Measurements from ENCODE around the gene GLI1. TPM values are rescaled to one million over a fixed set of nuclear protein-coding genes. Genes with fewer than 3 reads are reported as not detected.
"Not testable (repeated sequence)": the region's sequence is repeated elsewhere in the genome, so short reads cannot be mapped to it uniquely, and the experiment has no call there.

The GLI1 gene
- 1 to 10 TPM in 2 of 4 donors, under 1 TPM in 1, not detected in 1; 0.51 to 2.9 (median 2.0) TPM for total RNA-seq

DNA sequence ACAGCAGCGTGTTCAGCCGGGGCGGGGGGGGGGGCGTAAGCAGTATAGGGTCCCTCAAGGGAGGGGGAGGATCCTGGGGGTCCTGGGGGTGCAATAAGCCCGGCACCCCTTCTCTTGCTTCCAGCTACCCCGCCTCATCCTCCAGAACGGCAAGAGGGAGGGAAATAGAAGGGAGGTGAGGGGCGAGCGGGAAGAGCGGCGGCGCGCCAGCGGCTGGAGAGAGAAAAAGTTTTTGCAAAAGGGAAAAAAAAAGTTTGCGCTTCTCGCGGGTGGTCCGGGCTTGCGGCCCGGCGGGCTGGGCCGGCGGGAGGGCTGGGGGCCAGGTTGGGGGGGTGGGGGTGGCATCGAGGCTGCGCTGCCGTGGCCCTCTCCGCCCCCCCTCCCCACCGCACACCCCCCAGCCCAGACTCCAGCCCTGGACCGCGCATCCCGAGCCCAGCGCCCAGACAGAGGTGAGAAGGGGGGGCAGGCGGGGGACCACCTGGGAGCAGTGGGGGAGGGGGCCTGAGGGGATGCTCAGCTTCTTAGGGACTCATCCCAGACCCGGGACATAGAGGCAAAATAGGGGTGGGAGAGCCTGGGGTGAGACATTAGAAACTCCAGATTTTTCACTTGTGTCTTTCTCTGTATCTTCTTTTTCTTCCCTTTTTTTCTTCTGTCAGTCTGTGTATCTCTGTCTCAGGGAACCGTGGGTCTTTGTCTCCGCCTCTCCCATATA lies at the start of gene GLI1:
Gene GLI1 (plus strand): TSS at position 36 of the 718 bp plus-strand sequence. CDS start 3,907 bp downstream, outside the sequence.
- Histone ChIP-seq H3K27me3 (no peaks in the 10 kb centered on the region), H3K27ac (peak within 1 kb of the TSS; percentile 28), H3K9me3 (no peaks in the 10 kb centered on the region), H3K4me1 (peaks cover 51% of the 10 kb centered on the region), H3K4me3 (peak within 1 kb of the TSS; percentile 75), H3K36me3 (no peaks in the 10 kb centered on the region)
- WGBS: under 1% methylated on average over 33 of the region's 36 CpGs
- no peak for DNase-seq (ENCODE audit: low spot score in 2 of 2)
- TF ChIP-seq, protein P1, sequence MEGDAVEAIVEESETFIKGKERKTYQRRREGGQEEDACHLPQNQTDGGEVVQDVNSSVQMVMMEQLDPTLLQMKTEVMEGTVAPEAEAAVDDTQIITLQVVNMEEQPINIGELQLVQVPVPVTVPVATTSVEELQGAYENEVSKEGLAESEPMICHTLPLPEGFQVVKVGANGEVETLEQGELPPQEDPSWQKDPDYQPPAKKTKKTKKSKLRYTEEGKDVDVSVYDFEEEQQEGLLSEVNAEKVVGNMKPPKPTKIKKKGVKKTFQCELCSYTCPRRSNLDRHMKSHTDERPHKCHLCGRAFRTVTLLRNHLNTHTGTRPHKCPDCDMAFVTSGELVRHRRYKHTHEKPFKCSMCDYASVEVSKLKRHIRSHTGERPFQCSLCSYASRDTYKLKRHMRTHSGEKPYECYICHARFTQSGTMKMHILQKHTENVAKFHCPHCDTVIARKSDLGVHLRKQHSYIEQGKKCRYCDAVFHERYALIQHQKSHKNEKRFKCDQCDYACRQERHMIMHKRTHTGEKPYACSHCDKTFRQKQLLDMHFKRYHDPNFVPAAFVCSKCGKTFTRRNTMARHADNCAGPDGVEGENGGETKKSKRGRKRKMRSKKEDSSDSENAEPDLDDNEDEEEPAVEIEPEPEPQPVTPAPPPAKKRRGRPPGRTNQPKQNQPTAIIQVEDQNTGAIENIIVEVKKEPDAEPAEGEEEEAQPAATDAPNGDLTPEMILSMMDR (IDR thresholded peaks at IDR 0.05): no peak
- TF ChIP-seq POLR2A (IDR thresholded peaks at IDR 0.05): no peak
- no peak for TF ChIP-seq POLR2AphosphoS5 (IDR thresholded peaks at IDR 0.05)
- TF ChIP-seq EP300 (IDR thresholded peaks at IDR 0.05): no peak

DNA sequence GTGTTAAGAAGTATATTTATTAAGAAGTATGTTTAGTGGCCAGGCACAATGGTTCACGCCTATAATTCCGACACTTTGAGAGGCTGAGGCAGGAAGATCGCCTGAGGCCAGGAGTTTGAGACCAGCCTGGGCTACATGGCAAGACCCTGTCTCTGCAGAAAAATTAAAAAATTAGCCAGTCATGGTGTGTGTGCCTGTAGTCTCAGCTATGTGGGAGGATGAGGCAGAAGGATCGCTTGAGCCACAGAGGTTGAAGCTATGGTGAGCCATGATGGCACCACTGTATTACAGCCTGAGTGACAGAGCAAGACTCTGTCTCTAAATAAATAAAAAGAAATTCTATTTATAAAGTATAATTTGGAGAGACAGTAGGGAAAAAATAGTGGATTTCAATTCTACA lies 49.1 kb upstream of the GLI1 start:
- DNase-seq (ENCODE audit: low spot score in 2 of 2): no peak
- H3K4me1 ChIP-seq: no peaks in the 10 kb centered on the region
- no peak overlapping the region for H3K4me3 ChIP-seq
- no peaks in the 10 kb centered on the region for H3K9me3 ChIP-seq
- no peak overlapping the region for H3K27ac ChIP-seq
- 95% methylated on average over 4 of the region's 4 CpGs for WGBS
- TF ChIP-seq EP300 (IDR thresholded peaks at IDR 0.05) (no peak), POLR2AphosphoS5 (IDR thresholded peaks at IDR 0.05) (no peak), POLR2A (IDR thresholded peaks at IDR 0.05) (no peak)
- TF ChIP-seq, protein P1 (IDR thresholded peaks at IDR 0.05): no peak
- no peaks in the 10 kb centered on the region for H3K36me3 ChIP-seq
- H3K27me3 ChIP-seq: no peaks in the 10 kb centered on the region

DNA sequence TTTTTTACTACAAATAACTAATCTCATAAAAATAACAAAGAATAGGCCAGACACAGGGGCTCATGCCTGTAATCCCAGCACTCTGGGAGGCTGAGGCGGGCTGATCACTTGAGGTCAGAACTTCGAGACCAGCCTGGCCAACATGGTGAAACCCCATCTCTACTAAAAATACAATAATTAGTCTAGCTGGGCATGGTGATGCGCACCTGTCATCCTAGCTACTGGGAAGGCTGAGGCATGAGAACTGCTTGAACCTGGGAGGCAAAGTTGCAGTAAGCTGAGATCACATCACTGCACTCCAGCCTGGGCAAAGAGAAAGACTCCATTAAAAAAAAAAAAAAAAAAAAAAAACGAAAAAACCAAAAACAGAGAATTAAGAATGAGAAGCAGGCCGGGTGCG lies 45.4 kb upstream of the GLI1 start:
- not testable (repeated sequence) for H3K36me3 ChIP-seq; H3K4me1 ChIP-seq; H3K27me3 ChIP-seq; DNase-seq (ENCODE audit: low spot score in 2 of 2); H3K9me3 ChIP-seq; H3K27ac ChIP-seq; H3K4me3 ChIP-seq
- 93% methylated on average over 6 of the region's 6 CpGs for WGBS

DNA sequence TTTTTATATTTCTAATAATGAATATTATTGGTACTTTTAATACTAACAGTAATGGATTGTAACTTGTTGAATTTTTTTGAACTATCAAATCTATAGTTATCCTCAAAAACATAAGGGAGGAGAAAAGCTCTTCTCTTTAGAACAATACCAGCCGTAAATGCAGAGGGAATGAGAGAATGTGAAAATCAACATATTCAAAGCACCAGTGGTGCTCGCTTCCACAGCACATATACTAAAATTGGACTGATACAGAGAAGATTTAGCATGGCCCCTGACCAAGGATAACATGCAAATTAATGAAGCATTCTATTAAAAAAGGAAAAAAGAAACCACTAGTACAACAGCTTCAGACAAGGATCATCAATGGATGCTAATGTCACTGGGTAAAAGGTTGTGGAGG lies 44.5 kb upstream of the GLI1 start:
- no peaks in the 10 kb centered on the region for H3K36me3 ChIP-seq
- H3K27ac ChIP-seq: no peak overlapping the region
- no peak overlapping the region for H3K4me3 ChIP-seq
- no peak for DNase-seq (ENCODE audit: low spot score in 2 of 2)
- no peaks in the 10 kb centered on the region for H3K4me1 ChIP-seq
- no peaks in the 10 kb centered on the region for H3K9me3 ChIP-seq
- no peaks in the 10 kb centered on the region for H3K27me3 ChIP-seq
- TF ChIP-seq POLR2A (IDR thresholded peaks at IDR 0.05) (no peak), EP300 (IDR thresholded peaks at IDR 0.05) (no peak), POLR2AphosphoS5 (IDR thresholded peaks at IDR 0.05) (no peak)
- TF ChIP-seq, protein P1 (IDR thresholded peaks at IDR 0.05): no peak
- WGBS: 84% methylated on average over 2 of the region's 2 CpGs

DNA sequence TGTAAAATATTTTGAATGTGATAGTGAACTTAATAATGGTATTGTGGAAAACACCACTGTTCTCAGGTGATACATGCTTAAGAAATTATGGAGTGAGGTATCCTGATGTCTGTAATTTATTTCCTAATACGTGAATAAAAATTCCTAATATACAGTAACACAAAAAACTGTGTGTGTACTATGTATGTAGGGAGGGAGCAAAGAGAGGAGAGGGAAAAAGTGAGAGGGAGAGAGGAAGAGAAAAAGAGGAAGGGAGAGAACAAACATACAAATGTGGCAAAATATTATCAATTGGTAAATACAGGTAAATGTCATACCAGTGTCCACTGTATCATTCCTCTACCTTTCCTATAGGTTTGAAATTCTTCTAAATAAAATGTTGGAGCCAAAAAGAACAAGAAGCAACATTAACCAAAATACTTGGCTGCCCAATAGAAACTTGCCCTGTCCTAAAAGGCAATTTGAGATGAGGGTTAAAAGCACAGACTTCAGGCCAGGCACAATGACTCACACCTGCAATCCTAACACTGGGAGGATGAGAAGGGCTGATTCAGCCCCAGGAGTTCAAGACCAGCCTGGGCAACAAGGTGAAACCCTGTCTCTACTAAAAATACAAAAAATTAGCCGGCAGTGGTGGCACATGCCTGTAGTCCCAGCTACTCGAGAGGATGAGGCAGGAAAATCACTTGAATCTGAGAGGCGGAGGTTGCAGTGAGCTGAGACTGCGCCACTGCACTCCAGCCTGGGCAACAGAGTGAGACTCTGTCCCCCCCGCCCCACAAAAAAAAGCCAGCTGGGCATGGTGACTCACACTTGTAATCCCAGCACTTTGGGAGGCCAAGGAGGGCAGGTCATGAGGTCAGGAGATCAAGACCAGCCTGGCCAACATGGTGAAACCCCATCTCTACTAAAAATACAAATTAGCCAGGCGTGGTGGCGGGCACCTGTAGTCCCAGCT lies 43.3 kb upstream of the GLI1 start:
- Histone ChIP-seq H3K9me3 (no peaks in the 10 kb centered on the region), H3K4me1 (no peaks in the 10 kb centered on the region), H3K36me3 (no peaks in the 10 kb centered on the region), H3K27ac (no peak overlapping the region), H3K4me3 (no peak overlapping the region), H3K27me3 (no peaks in the 10 kb centered on the region)
- DNase-seq (ENCODE audit: low spot score in 2 of 2): no peak
- no peak for TF ChIP-seq EP300 (IDR thresholded peaks at IDR 0.05)
- TF ChIP-seq, protein P1 (IDR thresholded peaks at IDR 0.05): no peak
- no peak for TF ChIP-seq POLR2A (IDR thresholded peaks at IDR 0.05)
- no peak for TF ChIP-seq POLR2AphosphoS5 (IDR thresholded peaks at IDR 0.05)
- WGBS: 87% methylated on average over 8 of the region's 8 CpGs
